Jurkat, Clone E6-1 (cell line): ENCODE data around the gene RFXANK.
A peak's percentile ranks its signal among the peaks of the same experiment; 100 is the strongest.
"Not testable (repeated sequence)": the region's sequence is repeated elsewhere in the genome, so short reads cannot be mapped to it uniquely, and the experiment has no call there.

Source experiments
- DNase-seq: peaks from one replicate; pipeline ENCODE4 v3.0.0-alpha.2; 2011; ENCODE audit warnings: low read depth, low spot score
- H3K4me3 ChIP-seq: 2 replicates; pipeline ENCODE4 v1.5.1; 2011; ENCODE audit warnings: mild to moderate bottlenecking, low read length, control low read depth, moderate library complexity

RFXANK gene

GRCh38 chr19:19167612-19168011, 24.4 kb upstream of the RFXANK start:
- DNase-seq: no peak
- no peak overlapping the region for H3K4me3 ChIP-seq

GRCh38 chr19:19169236-19170052, 22.6 kb upstream of the RFXANK start:
- H3K4me3 ChIP-seq: peak overlapping the region; percentile 34
- no peak for DNase-seq

GRCh38 chr19:19170053-19170872, 21.8 kb upstream of the RFXANK start, which contains the start of gene MEF2B:
TSS of gene MEF2B (minus strand) at chr19:19170263. CDS start at chr19:19150735, 19,528 bp downstream.
- peak within 1 kb of the TSS; percentile 34 for H3K4me3 ChIP-seq
- peak; percentile 66 for DNase-seq

GRCh38 chr19:19170873-19171672, 21.0 kb upstream of the RFXANK start:
- DNase-seq: no peak
- H3K4me3 ChIP-seq: no peak overlapping the region

GRCh38 chr19:19171821-19172532, 20.1 kb upstream of the RFXANK start:
- DNase-seq: no peak
- H3K4me3 ChIP-seq: no peak overlapping the region

GRCh38 chr19:19173243-19173642, 18.8 kb upstream of the RFXANK start:
- DNase-seq, H3K4me3 ChIP-seq: not testable (repeated sequence)

GRCh38 chr19:19176950-19177349, 15.1 kb upstream of the RFXANK start:
- DNase-seq: no peak

GRCh38 chr19:19179548-19180441, 12.3 kb upstream of the RFXANK start:
- DNase-seq: no peak
- H3K4me3 ChIP-seq: no peak overlapping the region

More at GRCh38 chr19:19176950-19177349, 15.1 kb upstream of the RFXANK start:
- H3K4me3 ChIP-seq: no peak overlapping the region

- no peak overlapping the region for H3K4me3 ChIP-seq
- no peak for DNase-seq
Measured at GRCh38 chr19:19181488-19181998, 10.5 kb upstream of the RFXANK start.

- H3K4me3 ChIP-seq: no peak overlapping the region
- peak; percentile 56 for DNase-seq
Measured at GRCh38 chr19:19185853-19186740, 6.0 kb upstream of the RFXANK start.

- DNase-seq: no peak
- H3K4me3 ChIP-seq: no peak overlapping the region
Measured at GRCh38 chr19:19186742-19187141, 5.3 kb upstream of the RFXANK start.

- H3K4me3 ChIP-seq: peak overlapping the region; percentile 97
- DNase-seq: no peak
Measured at GRCh38 chr19:19191768-19192077, 335 bp upstream of the RFXANK start.

GRCh38 chr19:19192910-19193423, 909 bp downstream of the RFXANK start:
- no peak for DNase-seq
- H3K4me3 ChIP-seq: peak overlapping the region; percentile 92

GRCh38 chr19:19193926-19194325, 1.9 kb downstream of the RFXANK start:
- no peak for DNase-seq
- peak overlapping the region; percentile 92 for H3K4me3 ChIP-seq

- H3K4me3 ChIP-seq: peak overlapping the region; percentile 93
- DNase-seq: no peak
Measured at GRCh38 chr19:19201697-19202630, 9.9 kb downstream of the RFXANK start.

GRCh38 chr19:19202707-19203011, 10.6 kb downstream of the RFXANK start:
- no peak for DNase-seq
- peak overlapping the region; percentile 93 for H3K4me3 ChIP-seq
